Fibroblast of the aortic adventitia (primary cell): ENCODE data around the gene USP22. TPM values are rescaled to one million over a fixed set of nuclear protein-coding genes. Genes with fewer than 3 reads are reported as not detected.
A peak's percentile ranks its signal among the peaks of the same experiment; 100 is the strongest.
"Not testable (repeated sequence)": the region's sequence is repeated elsewhere in the genome, so short reads cannot be mapped to it uniquely, and the experiment has no call there.

Source experiments
- DNase-seq: peaks from one replicate; pipeline ENCODE4 v3.0.0-alpha.2; 2010; ENCODE audit warnings: low read depth
- H3K4me3 ChIP-seq: 2 replicates; pipeline ENCODE4 v1.5.1; 2011; ENCODE audit warnings: low read depth, mild to moderate bottlenecking, control low read depth, low read length, moderate library complexity
- CTCF ChIP-seq: IDR thresholded peaks from 2 replicates; pipeline ENCODE4 v1.5.1; 2011; ENCODE audit warnings: mild to moderate bottlenecking, low read length, control low read depth, inconsistent platforms; ENCODE audit not compliant: insufficient read depth
- total RNA-seq: library from RNA; depleted of rRNA; stranded (reverse); fragments of >200 nt; gene quantifications from 2 replicates; pipeline ENCODE4 v1.2.3, GENCODE V29; 2012; ENCODE audit warnings: low replicate concordance

Gene USP22
- total RNA-seq, result 107 and 214 TPM in 2 replicates

- no peak for DNase-seq
- H3K4me3 ChIP-seq, result peak within 1 kb of the TSS; percentile 85
- TF ChIP-seq CTCF, result no peak
Observed at GRCh38 chr17:21042458-21043295, at the start of gene USP22. Gene USP22 (minus strand): TSS chr17:21043011. CDS start chr17:21042835, 176 bp downstream.

- H3K4me3 ChIP-seq, result no peak overlapping the region
- peak; percentile 35 for DNase-seq
- TF ChIP-seq CTCF, result no peak
Observed at GRCh38 chr17:21090902-21091618, 48.2 kb upstream of the USP22 start.

- DNase-seq, result no peak
Observed at GRCh38 chr17:21089933-21090901, 47.4 kb upstream of the USP22 start.

GRCh38 chr17:21089145-21089544 is 46.3 kb upstream of the USP22 start:
- no peak for DNase-seq

More at GRCh38 chr17:21089933-21090901, 47.4 kb upstream of the USP22 start:
- no peak overlapping the region for H3K4me3 ChIP-seq
- no peak for TF ChIP-seq CTCF

GRCh38 chr17:21085707-21086106 is 42.9 kb upstream of the USP22 start:
- TF ChIP-seq CTCF, result no peak
- H3K4me3 ChIP-seq, result no peak overlapping the region

More at GRCh38 chr17:21089145-21089544, 46.3 kb upstream of the USP22 start:
- no peak overlapping the region for H3K4me3 ChIP-seq
- no peak for TF ChIP-seq CTCF

GRCh38 chr17:21085280-21085679 is 42.5 kb upstream of the USP22 start:
- not testable (repeated sequence) for H3K4me3 ChIP-seq, DNase-seq

More at GRCh38 chr17:21085707-21086106, 42.9 kb upstream of the USP22 start:
- no peak for DNase-seq
